GM23338 (cell line): Measurements from ENCODE around the gene PGAP3.

Experiments used
- EZH2 ChIP-seq: fragments of 200-600 bp; sonication (generic); IDR thresholded peaks from one replicate; pipeline ENCODE4 v1.8.0; 2017; ENCODE audit warnings: antibody characterized with exemption, mild to moderate bottlenecking, low read depth; ENCODE audit not compliant: unreplicated experiment
- EZH2phosphoT487 ChIP-seq: fragments of 200-600 bp; sonication (generic); IDR thresholded peaks from one replicate; pipeline ENCODE4 v1.8.1; 2018; ENCODE audit warnings: antibody characterized with exemption; ENCODE audit not compliant: unreplicated experiment
- JUNB ChIP-seq: IDR thresholded peaks from one replicate; pipeline ENCODE4 v1.6.1; 2016; ENCODE audit warnings: antibody characterized with exemption; ENCODE audit not compliant: unreplicated experiment
- POLR2AphosphoS5 ChIP-seq: IDR thresholded peaks from 2 replicates; pipeline ENCODE4 v1.6.1; 2016; ENCODE audit warnings: antibody characterized with exemption, low read depth
- STAT1 ChIP-seq: IDR thresholded peaks from one replicate; pipeline ENCODE4 v1.6.1; 2016; ENCODE audit warnings: antibody characterized with exemption; ENCODE audit not compliant: unreplicated experiment
- TF ChIP-seq, protein P1 (sequence below): IDR thresholded peaks from 2 replicates; pipeline ENCODE4 v1.6.1; 2016; ENCODE audit warnings: antibody characterized with exemption
- TF ChIP-seq, protein P2 (sequence below), 2 experiments: fragments of 200-600 bp in 1 of 2; sonication (generic) in 1 of 2; conservative IDR thresholded peaks; 2 replicates each; pipeline versions ENCODE4 v1.5.1 to v1.6.1; 2016 to 2017; ENCODE audit warnings: antibody characterized with exemption in 2 of 2, low read depth in 2 of 2, mild to moderate bottlenecking in 2 of 2, moderate library complexity in 1 of 2
- TF ChIP-seq, protein P3 (sequence below): IDR thresholded peaks from one replicate; pipeline ENCODE4 v1.6.1; 2018; ENCODE audit warnings: antibody characterized with exemption; ENCODE audit not compliant: unreplicated experiment

DNA sequence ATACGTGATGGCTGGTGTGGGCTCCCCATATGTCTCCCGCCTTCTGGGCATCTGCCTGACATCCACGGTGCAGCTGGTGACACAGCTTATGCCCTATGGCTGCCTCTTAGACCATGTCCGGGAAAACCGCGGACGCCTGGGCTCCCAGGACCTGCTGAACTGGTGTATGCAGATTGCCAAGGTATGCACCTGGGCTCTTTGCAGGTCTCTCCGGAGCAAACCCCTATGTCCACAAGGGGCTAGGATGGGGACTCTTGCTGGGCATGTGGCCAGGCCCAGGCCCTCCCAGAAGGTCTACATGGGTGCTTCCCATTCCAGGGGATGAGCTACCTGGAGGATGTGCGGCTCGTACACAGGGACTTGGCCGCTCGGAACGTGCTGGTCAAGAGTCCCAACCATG, 36.9 kb upstream of the PGAP3 start:
- TF ChIP-seq, protein P1, sequence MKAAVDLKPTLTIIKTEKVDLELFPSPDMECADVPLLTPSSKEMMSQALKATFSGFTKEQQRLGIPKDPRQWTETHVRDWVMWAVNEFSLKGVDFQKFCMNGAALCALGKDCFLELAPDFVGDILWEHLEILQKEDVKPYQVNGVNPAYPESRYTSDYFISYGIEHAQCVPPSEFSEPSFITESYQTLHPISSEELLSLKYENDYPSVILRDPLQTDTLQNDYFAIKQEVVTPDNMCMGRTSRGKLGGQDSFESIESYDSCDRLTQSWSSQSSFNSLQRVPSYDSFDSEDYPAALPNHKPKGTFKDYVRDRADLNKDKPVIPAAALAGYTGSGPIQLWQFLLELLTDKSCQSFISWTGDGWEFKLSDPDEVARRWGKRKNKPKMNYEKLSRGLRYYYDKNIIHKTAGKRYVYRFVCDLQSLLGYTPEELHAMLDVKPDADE = no peak
- no peak for TF ChIP-seq EZH2
- TF ChIP-seq, protein P2, sequence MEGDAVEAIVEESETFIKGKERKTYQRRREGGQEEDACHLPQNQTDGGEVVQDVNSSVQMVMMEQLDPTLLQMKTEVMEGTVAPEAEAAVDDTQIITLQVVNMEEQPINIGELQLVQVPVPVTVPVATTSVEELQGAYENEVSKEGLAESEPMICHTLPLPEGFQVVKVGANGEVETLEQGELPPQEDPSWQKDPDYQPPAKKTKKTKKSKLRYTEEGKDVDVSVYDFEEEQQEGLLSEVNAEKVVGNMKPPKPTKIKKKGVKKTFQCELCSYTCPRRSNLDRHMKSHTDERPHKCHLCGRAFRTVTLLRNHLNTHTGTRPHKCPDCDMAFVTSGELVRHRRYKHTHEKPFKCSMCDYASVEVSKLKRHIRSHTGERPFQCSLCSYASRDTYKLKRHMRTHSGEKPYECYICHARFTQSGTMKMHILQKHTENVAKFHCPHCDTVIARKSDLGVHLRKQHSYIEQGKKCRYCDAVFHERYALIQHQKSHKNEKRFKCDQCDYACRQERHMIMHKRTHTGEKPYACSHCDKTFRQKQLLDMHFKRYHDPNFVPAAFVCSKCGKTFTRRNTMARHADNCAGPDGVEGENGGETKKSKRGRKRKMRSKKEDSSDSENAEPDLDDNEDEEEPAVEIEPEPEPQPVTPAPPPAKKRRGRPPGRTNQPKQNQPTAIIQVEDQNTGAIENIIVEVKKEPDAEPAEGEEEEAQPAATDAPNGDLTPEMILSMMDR (conservative IDR thresholded peaks at IDR 0.05; ENCODE audit: low read depth in 2 of 2) = no peak
- TF ChIP-seq, protein P3, sequence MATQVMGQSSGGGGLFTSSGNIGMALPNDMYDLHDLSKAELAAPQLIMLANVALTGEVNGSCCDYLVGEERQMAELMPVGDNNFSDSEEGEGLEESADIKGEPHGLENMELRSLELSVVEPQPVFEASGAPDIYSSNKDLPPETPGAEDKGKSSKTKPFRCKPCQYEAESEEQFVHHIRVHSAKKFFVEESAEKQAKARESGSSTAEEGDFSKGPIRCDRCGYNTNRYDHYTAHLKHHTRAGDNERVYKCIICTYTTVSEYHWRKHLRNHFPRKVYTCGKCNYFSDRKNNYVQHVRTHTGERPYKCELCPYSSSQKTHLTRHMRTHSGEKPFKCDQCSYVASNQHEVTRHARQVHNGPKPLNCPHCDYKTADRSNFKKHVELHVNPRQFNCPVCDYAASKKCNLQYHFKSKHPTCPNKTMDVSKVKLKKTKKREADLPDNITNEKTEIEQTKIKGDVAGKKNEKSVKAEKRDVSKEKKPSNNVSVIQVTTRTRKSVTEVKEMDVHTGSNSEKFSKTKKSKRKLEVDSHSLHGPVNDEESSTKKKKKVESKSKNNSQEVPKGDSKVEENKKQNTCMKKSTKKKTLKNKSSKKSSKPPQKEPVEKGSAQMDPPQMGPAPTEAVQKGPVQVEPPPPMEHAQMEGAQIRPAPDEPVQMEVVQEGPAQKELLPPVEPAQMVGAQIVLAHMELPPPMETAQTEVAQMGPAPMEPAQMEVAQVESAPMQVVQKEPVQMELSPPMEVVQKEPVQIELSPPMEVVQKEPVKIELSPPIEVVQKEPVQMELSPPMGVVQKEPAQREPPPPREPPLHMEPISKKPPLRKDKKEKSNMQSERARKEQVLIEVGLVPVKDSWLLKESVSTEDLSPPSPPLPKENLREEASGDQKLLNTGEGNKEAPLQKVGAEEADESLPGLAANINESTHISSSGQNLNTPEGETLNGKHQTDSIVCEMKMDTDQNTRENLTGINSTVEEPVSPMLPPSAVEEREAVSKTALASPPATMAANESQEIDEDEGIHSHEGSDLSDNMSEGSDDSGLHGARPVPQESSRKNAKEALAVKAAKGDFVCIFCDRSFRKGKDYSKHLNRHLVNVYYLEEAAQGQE = no peak
- no peak for TF ChIP-seq EZH2phosphoT487
- no peak for TF ChIP-seq STAT1
- TF ChIP-seq POLR2AphosphoS5 = no peak
- TF ChIP-seq JUNB = no peak
